Measurements from ENCODE around the gene PCID2.
A peak's percentile ranks its signal among the peaks of the same experiment; 100 is the strongest.
"Not testable (repeated sequence)": the region's sequence is repeated elsewhere in the genome, so short reads cannot be mapped to it uniquely, and the experiment has no call there.

Gene PCID2

DNA sequence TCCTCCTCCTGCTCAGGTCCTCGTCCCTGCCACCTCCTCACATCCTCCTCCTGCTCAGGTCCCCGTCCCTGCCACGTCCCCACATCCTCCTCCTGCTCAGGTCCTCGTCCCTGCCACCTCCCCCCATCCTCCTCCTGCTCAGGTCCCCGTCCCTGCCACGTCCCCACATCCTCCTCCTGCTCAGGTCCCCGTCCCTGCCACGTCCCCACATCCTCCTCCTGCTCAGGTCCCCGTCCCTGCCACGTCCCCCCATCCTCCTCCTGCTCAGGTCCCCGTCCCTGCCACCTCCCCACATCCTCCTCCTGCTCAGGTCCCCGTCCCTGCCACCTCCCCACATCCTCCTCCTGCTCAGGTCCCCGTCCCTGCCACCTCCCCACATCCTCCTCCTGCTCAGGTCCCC lies 46.5 kb downstream of the PCID2 start:
- H3K9ac ChIP-seq (ENCODE audit: low read length); H2BK12ac ChIP-seq (ENCODE audit: low read length in 2 of 2); H4K91ac ChIP-seq (ENCODE audit: low read length); H3K4me2 ChIP-seq (ENCODE audit: low read length, poor library complexity, severe bottlenecking); H3K14ac ChIP-seq (ENCODE audit: low read length in 2 of 2); H2AFZ ChIP-seq (ENCODE audit: low read depth, low read length); H2AK5ac ChIP-seq (ENCODE audit: low read length, severe bottlenecking); DNase-seq; H3K9me3 ChIP-seq (ENCODE audit: control insufficient read depth, low read length); H3K36me3 ChIP-seq (ENCODE audit: control insufficient read depth in 1 of 2, insufficient read depth in 2 of 2, low read depth in 1 of 2, low read length in 2 of 2); H3K79me1 ChIP-seq (replicated peaks; ENCODE audit: low read length, poor library complexity, severe bottlenecking); H4K8ac ChIP-seq (ENCODE audit: low read length); H2BK120ac ChIP-seq (ENCODE audit: low read depth, low read length); H2BK15ac ChIP-seq (ENCODE audit: low read depth, poor library complexity, severe bottlenecking); H3K27ac ChIP-seq (ENCODE audit: low read length, poor library complexity, severe bottlenecking); H3K18ac ChIP-seq (ENCODE audit: low read depth in 1 of 2, low read length in 2 of 2); H3K4ac ChIP-seq (ENCODE audit: low read depth in 1 of 2, low read length in 2 of 2); H3K23ac ChIP-seq (ENCODE audit: low read length in 2 of 2); H3K4me3 ChIP-seq (ENCODE audit: insufficient read depth in 1 of 2, low read depth in 1 of 2, low read length in 2 of 2); H2BK5ac ChIP-seq (ENCODE audit: low read depth, low read length, poor library complexity, severe bottlenecking): not testable (repeated sequence)
- WGBS, result 88% methylated on average over 6 of the region's 13 CpGs
- peaks cover 17 to 32% of the 10 kb centered on the region in 2 experiments for H3K27me3 ChIP-seq (ENCODE audit: control insufficient read depth in 1 of 2, insufficient read depth in 1 of 2, low read length in 2 of 2)
- H3K4me1 ChIP-seq (ENCODE audit: control insufficient read depth, insufficient read depth, low read depth, low read length), result peaks cover 13% of the 10 kb centered on the region

DNA sequence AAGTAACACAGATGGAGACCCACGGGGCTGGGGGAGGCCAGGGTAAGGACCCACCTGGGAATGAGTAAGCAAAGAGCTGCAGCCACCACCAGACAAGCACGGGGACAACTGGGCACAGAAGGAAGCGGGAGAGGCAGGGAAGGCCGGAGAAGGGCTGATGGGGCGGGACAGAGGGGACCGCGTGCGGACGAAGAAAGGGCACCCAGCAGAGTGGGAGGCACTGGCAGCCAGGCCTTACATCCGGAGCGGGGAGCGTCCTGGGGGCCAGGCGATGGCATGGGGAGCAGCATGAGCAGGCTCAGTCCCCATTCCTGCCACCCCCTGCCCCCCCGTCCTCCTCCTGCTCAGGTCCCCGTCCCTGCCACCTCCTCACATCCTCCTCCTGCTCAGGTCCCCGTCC lies 47.0 kb downstream of the PCID2 start:
- Histone ChIP-seq H4K91ac (ENCODE audit: low read length) (no peak overlapping the region), H3K27ac (ENCODE audit: low read length, poor library complexity, severe bottlenecking) (no peak overlapping the region), H2BK5ac (ENCODE audit: low read depth, low read length, poor library complexity, severe bottlenecking) (no peak overlapping the region), H2AFZ (ENCODE audit: low read depth, low read length) (no peak overlapping the region), H3K4me2 (ENCODE audit: low read length, poor library complexity, severe bottlenecking) (no peak overlapping the region), H2AK5ac (ENCODE audit: low read length, severe bottlenecking) (no peak overlapping the region), H3K4me3 (ENCODE audit: insufficient read depth in 1 of 2, low read depth in 1 of 2, low read length in 2 of 2) (no peak overlapping the region), H3K4me1 (ENCODE audit: control insufficient read depth, insufficient read depth, low read depth, low read length) (peaks cover 13% of the 10 kb centered on the region), H3K9me3 (ENCODE audit: control insufficient read depth, low read length) (no peaks in the 10 kb centered on the region), H3K27me3 (ENCODE audit: control insufficient read depth in 1 of 2, insufficient read depth in 1 of 2, low read length in 2 of 2) (peaks cover 17 to 32% of the 10 kb centered on the region in 2 experiments), H3K36me3 (ENCODE audit: control insufficient read depth in 1 of 2, insufficient read depth in 2 of 2, low read depth in 1 of 2, low read length in 2 of 2) (no peaks in the 10 kb centered on the region), H3K4ac (ENCODE audit: low read depth in 1 of 2, low read length in 2 of 2) (no peak overlapping the region), H3K79me1 (replicated peaks; ENCODE audit: low read length, poor library complexity, severe bottlenecking) (no peaks in the 10 kb centered on the region), H2BK15ac (ENCODE audit: low read depth, poor library complexity, severe bottlenecking) (no peak overlapping the region), H2BK120ac (ENCODE audit: low read depth, low read length) (no peak overlapping the region), H3K23ac (ENCODE audit: low read length in 2 of 2) (no peak overlapping the region), H2BK12ac (ENCODE audit: low read length in 2 of 2) (peak overlapping the region in 1 of 2 experiments; percentile 52), H3K18ac (ENCODE audit: low read depth in 1 of 2, low read length in 2 of 2) (peak overlapping the region in 1 of 2 experiments; percentile 64), H3K9ac (ENCODE audit: low read length) (no peak overlapping the region), H4K8ac (ENCODE audit: low read length) (no peak overlapping the region), H3K14ac (ENCODE audit: low read length in 2 of 2) (no peak overlapping the region)
- no peak for DNase-seq
- WGBS, result 76% methylated on average over 16 of the region's 16 CpGs

DNA sequence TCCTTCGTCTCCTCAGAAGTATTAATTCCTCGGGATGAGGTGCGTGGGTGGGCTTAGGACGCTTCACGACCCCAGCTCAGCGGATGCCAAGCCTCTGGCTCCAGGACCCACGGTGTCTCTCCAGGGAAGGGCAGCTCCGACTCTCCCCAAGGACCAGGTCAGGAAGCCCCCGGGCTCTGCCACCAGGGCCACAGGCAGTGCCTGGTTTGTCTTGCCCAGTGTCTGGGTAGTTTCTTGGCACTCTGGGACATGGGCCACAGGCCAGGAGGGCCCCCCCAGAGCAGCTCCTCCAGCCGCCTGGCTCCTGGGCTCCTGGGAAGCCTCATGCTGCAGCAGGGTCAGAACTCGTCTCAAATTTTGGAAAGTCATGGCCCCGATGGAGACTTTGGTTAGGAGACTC lies 47.5 kb downstream of the PCID2 start:
- DNase-seq, result no peak
- Histone ChIP-seq H3K27me3 (ENCODE audit: control insufficient read depth in 1 of 2, insufficient read depth in 1 of 2, low read length in 2 of 2) (peaks cover 17 to 32% of the 10 kb centered on the region in 2 experiments), H3K4ac (ENCODE audit: low read depth in 1 of 2, low read length in 2 of 2) (no peak overlapping the region), H2BK15ac (ENCODE audit: low read depth, poor library complexity, severe bottlenecking) (no peak overlapping the region), H4K8ac (ENCODE audit: low read length) (no peak overlapping the region), H3K9ac (ENCODE audit: low read length) (no peak overlapping the region), H3K36me3 (ENCODE audit: control insufficient read depth in 1 of 2, insufficient read depth in 2 of 2, low read depth in 1 of 2, low read length in 2 of 2) (no peaks in the 10 kb centered on the region), H2BK5ac (ENCODE audit: low read depth, low read length, poor library complexity, severe bottlenecking) (no peak overlapping the region), H2AFZ (ENCODE audit: low read depth, low read length) (no peak overlapping the region), H2BK12ac (ENCODE audit: low read length in 2 of 2) (no peak overlapping the region), H3K14ac (ENCODE audit: low read length in 2 of 2) (no peak overlapping the region), H2AK5ac (ENCODE audit: low read length, severe bottlenecking) (no peak overlapping the region), H3K23ac (ENCODE audit: low read length in 2 of 2) (no peak overlapping the region), H3K4me3 (ENCODE audit: insufficient read depth in 1 of 2, low read depth in 1 of 2, low read length in 2 of 2) (no peak overlapping the region), H3K9me3 (ENCODE audit: control insufficient read depth, low read length) (no peaks in the 10 kb centered on the region), H2BK120ac (ENCODE audit: low read depth, low read length) (no peak overlapping the region), H3K79me1 (replicated peaks; ENCODE audit: low read length, poor library complexity, severe bottlenecking) (no peaks in the 10 kb centered on the region), H3K18ac (ENCODE audit: low read depth in 1 of 2, low read length in 2 of 2) (no peak overlapping the region), H3K4me2 (ENCODE audit: low read length, poor library complexity, severe bottlenecking) (no peak overlapping the region), H4K91ac (ENCODE audit: low read length) (no peak overlapping the region), H3K27ac (ENCODE audit: low read length, poor library complexity, severe bottlenecking) (no peak overlapping the region), H3K4me1 (ENCODE audit: control insufficient read depth, insufficient read depth, low read depth, low read length) (peaks cover 13% of the 10 kb centered on the region)
- 91% methylated on average over 12 of the region's 12 CpGs for WGBS

DNA sequence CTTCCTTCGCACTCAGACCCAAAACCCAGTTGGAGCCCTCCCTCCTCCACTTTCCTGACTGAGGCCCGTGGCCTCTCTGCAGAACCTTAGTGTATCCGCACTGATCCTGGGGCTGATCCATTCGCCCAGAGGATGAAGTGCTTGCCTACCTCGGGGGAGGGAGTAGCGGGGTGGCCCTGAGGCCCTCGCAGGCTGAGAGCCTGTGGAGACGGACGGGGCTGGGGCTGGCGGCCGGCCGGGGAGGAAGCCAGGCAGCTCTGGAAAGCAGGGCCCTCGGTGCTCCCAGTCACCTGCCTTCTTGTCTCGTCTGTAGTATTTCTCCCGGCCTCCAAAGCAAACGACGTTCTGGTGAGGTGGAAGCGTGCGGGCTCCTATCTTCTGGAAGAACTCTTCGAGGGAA lies 48.8 kb downstream of the PCID2 start:
- Histone ChIP-seq H3K4me1 (ENCODE audit: control insufficient read depth, insufficient read depth, low read depth, low read length) (peaks cover 10% of the 10 kb centered on the region), H2BK5ac (ENCODE audit: low read depth, low read length, poor library complexity, severe bottlenecking) (no peak overlapping the region), H3K18ac (ENCODE audit: low read depth in 1 of 2, low read length in 2 of 2) (no peak overlapping the region), H4K91ac (ENCODE audit: low read length) (no peak overlapping the region), H3K23ac (ENCODE audit: low read length in 2 of 2) (no peak overlapping the region), H2BK120ac (ENCODE audit: low read depth, low read length) (no peak overlapping the region), H3K9ac (ENCODE audit: low read length) (no peak overlapping the region), H3K79me1 (replicated peaks; ENCODE audit: low read length, poor library complexity, severe bottlenecking) (no peaks in the 10 kb centered on the region), H3K14ac (ENCODE audit: low read length in 2 of 2) (no peak overlapping the region), H2AK5ac (ENCODE audit: low read length, severe bottlenecking) (no peak overlapping the region), H3K27me3 (ENCODE audit: control insufficient read depth in 1 of 2, insufficient read depth in 1 of 2, low read length in 2 of 2) (peaks cover 17 to 32% of the 10 kb centered on the region in 2 experiments), H4K8ac (ENCODE audit: low read length) (peak overlapping the region; percentile 0), H3K27ac (ENCODE audit: low read length, poor library complexity, severe bottlenecking) (no peak overlapping the region), H3K4me2 (ENCODE audit: low read length, poor library complexity, severe bottlenecking) (no peak overlapping the region), H3K4me3 (ENCODE audit: insufficient read depth in 1 of 2, low read depth in 1 of 2, low read length in 2 of 2) (no peak overlapping the region), H3K36me3 (ENCODE audit: control insufficient read depth in 1 of 2, insufficient read depth in 2 of 2, low read depth in 1 of 2, low read length in 2 of 2) (no peaks in the 10 kb centered on the region), H2BK15ac (ENCODE audit: low read depth, poor library complexity, severe bottlenecking) (no peak overlapping the region), H2BK12ac (ENCODE audit: low read length in 2 of 2) (no peak overlapping the region), H3K4ac (ENCODE audit: low read depth in 1 of 2, low read length in 2 of 2) (no peak overlapping the region), H2AFZ (ENCODE audit: low read depth, low read length) (no peak overlapping the region), H3K9me3 (ENCODE audit: control insufficient read depth, low read length) (no peaks in the 10 kb centered on the region)
- 87% methylated on average over 20 of the region's 20 CpGs for WGBS
- no peak for DNase-seq

Measured in mesenchymal stem cell (in vitro differentiated cells and primary cell).